Measurements from ENCODE around the gene MBNL1.

DNA sequence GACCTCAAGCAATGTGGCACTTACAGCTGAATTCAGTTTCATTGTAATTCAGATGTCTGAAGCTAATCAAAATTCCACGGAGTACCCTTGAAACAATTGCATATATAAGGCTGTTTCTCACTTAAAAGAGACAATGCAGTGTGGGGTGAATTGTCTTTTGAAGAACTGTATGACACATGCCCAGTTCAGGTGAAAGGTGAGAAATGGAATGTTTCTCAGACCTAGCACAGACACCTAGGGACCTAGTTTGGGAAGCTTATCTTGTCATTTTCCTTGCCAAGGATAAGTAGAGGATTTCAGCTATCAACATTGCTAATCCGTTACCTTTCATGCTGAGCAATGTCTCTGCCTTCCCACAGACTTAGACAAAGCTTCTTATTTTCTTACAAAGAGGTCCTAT is 36.3 kb downstream of the MBNL1 start:
- TF ChIP-seq, protein P1, sequence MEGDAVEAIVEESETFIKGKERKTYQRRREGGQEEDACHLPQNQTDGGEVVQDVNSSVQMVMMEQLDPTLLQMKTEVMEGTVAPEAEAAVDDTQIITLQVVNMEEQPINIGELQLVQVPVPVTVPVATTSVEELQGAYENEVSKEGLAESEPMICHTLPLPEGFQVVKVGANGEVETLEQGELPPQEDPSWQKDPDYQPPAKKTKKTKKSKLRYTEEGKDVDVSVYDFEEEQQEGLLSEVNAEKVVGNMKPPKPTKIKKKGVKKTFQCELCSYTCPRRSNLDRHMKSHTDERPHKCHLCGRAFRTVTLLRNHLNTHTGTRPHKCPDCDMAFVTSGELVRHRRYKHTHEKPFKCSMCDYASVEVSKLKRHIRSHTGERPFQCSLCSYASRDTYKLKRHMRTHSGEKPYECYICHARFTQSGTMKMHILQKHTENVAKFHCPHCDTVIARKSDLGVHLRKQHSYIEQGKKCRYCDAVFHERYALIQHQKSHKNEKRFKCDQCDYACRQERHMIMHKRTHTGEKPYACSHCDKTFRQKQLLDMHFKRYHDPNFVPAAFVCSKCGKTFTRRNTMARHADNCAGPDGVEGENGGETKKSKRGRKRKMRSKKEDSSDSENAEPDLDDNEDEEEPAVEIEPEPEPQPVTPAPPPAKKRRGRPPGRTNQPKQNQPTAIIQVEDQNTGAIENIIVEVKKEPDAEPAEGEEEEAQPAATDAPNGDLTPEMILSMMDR (IDR thresholded peaks at IDR 0.05) = no peak
- no peak for TF ChIP-seq ZFX (IDR thresholded peaks at IDR 0.05; ENCODE audit: borderline replicate concordance)
